NK-92 (cell line): ENCODE measurements around the gene PLA2G4A.

Experiments
- DNase-seq: peaks from one replicate; lab custom pipeline; 2025; ENCODE audit not compliant: unreplicated experiment; lab: John Stamatoyannopoulos, UW

Gene PLA2G4A

DNA sequence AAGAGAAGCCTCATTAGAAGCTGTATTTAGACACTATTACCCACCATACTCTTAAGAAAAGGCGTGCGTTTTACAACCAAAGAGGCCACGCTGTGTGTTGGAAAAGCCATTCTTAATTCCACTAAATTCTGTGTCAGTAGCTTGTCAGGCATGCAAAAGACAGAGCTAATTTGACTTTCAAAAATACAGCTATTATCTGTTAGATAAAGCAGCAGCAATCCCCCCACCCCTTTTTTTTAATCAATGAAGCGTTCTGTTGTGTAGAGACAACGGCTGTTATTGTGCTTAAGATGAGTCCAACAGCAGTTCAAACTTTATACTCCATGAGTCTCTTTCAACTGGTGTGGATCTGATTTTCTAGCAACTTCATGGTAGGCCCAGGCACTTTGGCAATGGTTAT, 43.5 kb downstream of the PLA2G4A start:
- DNase-seq: no peak

GRCh38 chr1:186873687-186874086, 44.9 kb downstream of the PLA2G4A start:
- DNase-seq: no peak

GRCh38 chr1:186875896-186876835, 47.4 kb downstream of the PLA2G4A start:
- no peak for DNase-seq

- no peak for DNase-seq
These were observed 49.6 kb downstream of the PLA2G4A start for GRCh38 chr1:186878356-186878755.

GRCh38 chr1:186880982-186881381, 52.2 kb downstream of the PLA2G4A start:
- no peak for DNase-seq

DNA sequence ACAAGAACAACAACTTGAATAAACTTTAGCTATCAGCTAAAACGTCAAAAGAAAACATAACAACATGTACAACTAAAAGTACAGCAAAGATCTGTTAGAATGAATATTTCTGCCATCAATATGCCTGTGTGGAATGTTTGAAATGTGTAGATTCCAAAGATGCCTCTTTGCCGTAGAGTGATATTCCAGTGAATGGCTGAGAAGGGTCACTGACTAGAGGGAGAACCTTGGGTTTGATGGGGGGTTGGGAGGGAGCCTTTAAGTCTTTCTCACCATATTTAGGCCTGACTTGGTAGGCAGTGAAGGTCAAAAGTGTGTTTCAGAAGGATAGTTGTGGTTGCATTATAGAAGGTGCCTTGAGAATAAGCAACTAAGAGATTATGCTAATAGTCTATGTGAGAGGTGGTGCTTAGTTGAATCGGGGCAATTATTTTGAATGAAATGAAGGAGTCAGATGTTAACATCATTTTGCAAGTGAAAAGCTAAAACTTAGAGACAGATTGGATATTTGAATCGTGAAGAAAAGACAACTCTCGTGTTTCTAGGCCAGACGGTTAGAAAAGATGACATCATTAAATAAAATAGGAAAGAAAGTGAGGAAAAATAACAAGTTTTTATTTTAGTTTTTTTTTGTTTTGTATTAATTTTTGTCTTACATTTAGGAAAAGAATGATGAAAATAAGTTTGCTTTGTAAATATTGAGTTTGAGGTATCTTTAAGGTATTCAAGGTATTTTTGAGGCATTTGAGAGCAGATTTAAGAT, 53.8 kb downstream of the PLA2G4A start:
- no peak for DNase-seq

- DNase-seq: no peak
These were observed 55.5 kb downstream of the PLA2G4A start for GRCh38 chr1:186884251-186884650.

DNA sequence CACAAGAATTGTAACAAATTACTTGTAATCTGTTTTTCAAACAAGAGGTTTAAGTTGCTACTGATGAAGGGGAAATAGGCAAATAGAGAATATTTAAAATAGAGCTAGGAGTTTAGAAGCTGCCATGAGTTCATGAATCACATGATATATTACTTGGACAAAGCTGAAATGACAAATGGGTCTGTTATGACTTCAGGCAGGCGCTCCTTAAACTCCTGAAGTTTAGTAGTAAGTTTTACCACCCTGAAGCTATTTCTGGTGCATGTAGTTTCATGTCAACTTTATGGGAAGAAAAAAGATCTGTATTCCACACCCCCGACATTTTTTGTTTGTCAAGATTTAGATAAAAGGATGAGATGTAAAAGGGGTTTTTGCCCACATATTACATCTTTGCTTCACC, 58.5 kb downstream of the PLA2G4A start:
- no peak for DNase-seq

GRCh38 chr1:186888367-186888766, 59.6 kb downstream of the PLA2G4A start:
- no peak for DNase-seq

- DNase-seq: no peak
These were observed 64.2 kb downstream of the PLA2G4A start for GRCh38 chr1:186892936-186893335.

GRCh38 chr1:186894415-186894814, 65.7 kb downstream of the PLA2G4A start:
- DNase-seq: no peak

DNA sequence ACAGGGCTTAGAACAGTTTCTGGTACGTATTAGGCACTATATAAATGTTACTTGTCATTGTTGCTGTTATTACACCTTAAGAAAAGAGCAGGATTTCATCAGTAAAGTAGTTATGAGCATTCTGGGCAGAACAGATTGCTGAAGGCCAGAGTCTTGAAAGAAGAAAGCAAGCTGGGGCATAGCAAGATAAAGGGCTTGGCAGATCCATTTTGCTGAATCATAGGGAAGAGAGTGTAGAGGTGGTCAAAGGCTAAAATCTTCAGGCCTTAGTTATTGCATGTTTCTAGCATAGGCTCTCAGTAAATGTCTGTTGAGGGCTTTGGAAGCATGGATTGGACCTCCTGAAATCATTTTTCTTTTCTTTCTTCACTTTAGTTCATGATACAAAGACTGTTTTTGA, 67.5 kb downstream of the PLA2G4A start:
- no peak for DNase-seq

GRCh38 chr1:186897008-186897407, 68.3 kb downstream of the PLA2G4A start:
- DNase-seq: no peak

DNA sequence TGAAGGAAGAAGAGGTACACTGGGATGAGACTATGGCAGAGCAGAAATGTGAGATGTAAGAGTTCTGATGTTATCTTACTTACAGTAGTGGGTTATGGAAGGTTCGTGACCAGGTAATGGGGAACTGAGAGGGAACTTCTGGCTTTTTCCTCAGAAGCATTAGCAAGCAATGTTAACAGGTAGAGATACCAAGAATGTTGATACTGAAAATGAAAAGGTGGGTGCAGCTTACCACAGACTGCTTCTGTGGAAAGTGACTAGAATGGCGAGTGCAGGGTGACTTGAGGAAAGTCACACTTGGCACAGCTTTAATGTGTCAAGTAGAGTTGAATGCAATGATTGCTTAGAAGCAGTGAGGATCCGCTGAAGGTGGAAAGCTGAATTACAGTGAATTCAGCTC, 70.8 kb downstream of the PLA2G4A start:
- no peak for DNase-seq

GRCh38 chr1:186899977-186900376, 71.2 kb downstream of the PLA2G4A start:
- no peak for DNase-seq

DNA sequence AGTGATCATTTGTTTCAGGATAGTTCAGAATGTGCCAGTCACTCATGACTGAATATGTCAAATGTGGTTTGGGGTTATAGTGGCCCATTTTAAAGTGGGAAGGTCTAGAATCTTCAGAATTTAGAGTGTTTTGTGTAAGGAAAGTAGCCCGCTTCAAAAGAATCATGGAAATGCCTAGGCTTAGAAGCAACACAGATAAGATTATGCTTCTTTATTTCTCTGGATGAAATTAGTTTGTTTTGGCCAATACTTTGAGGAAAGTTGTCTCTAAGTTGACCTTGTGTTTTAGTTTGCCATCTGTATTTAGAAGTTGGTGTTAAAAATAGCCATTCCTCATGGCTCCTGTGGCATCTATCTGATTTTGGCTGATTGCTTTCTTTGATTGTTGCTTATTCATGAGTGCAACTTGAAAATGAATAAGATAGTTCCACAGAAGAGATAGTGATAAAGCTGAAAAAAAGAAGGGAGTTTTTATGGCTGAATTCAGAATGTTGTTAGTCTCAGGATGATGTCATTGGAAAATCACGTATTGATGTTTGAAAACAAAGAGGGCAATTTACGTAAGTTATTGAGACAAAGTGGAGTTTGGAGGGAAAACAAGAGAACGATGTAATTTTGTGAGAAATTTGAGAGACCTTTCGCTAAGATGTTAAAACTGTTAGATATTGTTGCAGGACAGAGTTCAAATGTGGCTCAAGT, 71.9 kb downstream of the PLA2G4A start:
- DNase-seq: no peak

- no peak for DNase-seq
These were observed 72.9 kb downstream of the PLA2G4A start for GRCh38 chr1:186901631-186902030.

DNA sequence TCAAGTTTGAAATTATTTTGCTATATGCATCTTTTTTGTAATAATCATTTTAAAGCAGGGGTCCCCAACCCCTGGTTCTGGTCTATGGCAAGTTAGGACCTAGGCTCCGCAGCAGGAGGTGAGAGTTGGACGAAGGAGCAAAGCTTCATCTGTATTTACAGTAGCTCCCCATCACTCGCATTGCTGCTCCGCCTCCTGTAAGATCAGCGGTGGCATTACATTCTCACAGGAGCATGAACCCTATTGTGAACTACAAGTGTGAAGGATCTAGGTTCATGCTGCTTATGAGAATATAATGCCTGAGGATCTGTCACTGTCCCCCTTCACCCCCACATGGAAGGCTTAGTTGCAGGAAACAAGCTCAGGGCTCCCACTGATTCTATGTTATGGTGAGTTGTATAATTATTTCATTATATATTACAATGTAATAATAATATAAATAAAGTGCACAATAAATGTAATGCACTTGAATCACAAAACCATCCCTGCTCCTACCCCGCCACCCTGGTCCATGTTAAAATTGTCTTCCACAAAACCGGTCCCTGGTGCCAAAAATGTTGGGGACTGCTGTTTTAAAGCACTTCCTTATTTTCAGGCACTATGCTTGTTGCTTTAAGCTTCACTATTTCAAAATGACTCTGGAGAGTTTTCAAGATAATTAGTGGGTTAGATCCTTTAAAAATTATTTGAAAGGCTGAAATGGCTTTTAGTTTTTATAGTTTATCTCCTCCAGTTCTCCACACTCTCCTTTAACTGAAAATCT, 74.8 kb downstream of the PLA2G4A start:
- no peak for DNase-seq

DNA sequence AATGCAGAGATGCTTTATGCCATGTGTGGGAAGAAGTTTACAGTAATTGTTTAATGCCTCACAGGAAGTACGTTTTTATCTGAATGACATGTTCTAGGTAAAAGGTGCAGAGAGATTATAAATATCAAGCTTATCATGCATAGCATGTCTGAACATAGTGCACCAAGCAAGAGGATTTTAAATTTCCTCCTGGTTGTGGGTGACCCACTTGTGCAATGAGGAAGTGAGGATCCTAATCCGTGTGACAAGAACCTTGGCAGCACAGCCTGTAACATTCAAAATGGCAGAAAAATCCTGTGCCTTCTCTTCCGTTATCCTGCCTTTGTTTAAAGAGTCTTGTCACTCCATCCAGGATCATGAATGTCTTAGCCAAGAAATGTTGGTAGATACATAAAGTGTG, 75.6 kb downstream of the PLA2G4A start:
- DNase-seq: no peak

DNA sequence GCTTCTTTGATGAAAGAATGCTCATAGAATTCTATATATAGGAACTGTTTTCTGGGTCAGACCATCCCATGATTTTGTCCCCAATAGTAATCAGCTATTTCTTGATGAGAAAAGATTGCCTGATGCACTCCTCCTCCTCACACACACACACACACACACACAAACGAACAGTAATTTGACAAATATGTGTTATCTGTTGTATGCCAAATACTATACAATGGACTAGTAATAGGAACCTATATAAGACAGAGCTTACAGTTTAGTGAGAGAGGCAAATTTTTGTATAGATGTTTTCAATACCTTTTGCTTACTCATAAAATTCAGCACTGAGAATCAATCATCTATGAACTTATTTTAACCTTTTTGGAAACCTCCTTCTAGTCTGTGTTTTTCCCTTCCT, 76.8 kb downstream of the PLA2G4A start:
- no peak for DNase-seq

DNA sequence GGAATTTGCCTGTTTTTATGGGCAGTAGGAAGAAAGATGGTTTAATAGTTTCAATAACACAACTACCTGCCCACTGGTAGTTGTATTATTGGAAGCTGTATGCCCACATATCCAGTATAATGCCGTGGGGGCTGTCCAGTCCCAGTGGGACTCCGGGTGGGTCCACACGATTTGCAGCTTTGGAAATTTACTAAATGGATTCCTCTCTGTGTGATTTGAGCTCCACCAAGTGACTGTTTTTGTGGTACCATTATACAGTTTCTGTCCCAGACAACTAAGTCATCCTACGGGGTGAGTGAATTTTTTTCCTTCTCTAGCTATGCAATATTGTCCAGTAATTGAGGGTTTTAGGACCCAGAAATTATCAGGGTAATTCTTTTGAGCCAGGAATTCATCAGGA, 86.8 kb downstream of the PLA2G4A start:
- DNase-seq: no peak
